ENCODE results near the gene FBXW9.
"Not testable (repeated sequence)": the region's sequence is repeated elsewhere in the genome, so short reads cannot be mapped to it uniquely, and the experiment has no call there.

Gene FBXW9

GRCh38 chr19:12727745-12728433, 31.5 kb upstream of the FBXW9 start (continued):
- TF ChIP-seq POU6F1 (CRISPR knock-in tag; IDR thresholded peaks at IDR 0.05; ENCODE audit: borderline replicate concordance, low read depth) (no peak), ZFP3 (CRISPR knock-in tag; IDR thresholded peaks at IDR 0.05) (no peak), OSR1 (CRISPR knock-in tag; IDR thresholded peaks at IDR 0.05) (no peak), ZFP30 (CRISPR knock-in tag; IDR thresholded peaks at IDR 0.05) (no peak)

DNA sequence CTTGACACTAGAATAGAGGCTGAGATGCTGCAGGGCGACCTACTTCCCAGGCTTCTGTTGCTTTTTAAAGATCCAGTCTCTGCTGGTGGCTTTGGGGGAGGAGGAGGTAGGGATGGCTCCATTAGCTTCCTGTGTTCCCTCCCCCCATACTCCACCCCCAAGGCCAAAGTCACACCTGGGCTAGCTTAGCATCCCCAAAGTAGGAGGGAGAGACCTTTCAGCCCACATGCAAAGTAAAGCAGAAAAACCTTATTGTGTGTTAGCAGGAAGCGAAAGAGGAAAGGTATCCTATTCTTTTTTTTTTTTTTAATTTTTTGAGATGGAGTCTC, 30.5 kb upstream of the FBXW9 start:
- TF ChIP-seq ARNTL (CRISPR knock-in tag; IDR thresholded peaks at IDR 0.05; ENCODE audit: borderline replicate concordance, low read depth) = no peak
- TF ChIP-seq ZNF8 (CRISPR knock-in tag; IDR thresholded peaks at IDR 0.05) = no peak
- no peak for TF ChIP-seq TOX (CRISPR knock-in tag; IDR thresholded peaks at IDR 0.05; ENCODE audit: borderline replicate concordance)
- TF ChIP-seq, protein P1, sequence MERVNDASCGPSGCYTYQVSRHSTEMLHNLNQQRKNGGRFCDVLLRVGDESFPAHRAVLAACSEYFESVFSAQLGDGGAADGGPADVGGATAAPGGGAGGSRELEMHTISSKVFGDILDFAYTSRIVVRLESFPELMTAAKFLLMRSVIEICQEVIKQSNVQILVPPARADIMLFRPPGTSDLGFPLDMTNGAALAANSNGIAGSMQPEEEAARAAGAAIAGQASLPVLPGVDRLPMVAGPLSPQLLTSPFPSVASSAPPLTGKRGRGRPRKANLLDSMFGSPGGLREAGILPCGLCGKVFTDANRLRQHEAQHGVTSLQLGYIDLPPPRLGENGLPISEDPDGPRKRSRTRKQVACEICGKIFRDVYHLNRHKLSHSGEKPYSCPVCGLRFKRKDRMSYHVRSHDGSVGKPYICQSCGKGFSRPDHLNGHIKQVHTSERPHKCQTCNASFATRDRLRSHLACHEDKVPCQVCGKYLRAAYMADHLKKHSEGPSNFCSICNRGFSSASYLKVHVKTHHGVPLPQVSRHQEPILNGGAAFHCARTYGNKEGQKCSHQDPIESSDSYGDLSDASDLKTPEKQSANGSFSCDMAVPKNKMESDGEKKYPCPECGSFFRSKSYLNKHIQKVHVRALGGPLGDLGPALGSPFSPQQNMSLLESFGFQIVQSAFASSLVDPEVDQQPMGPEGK (CRISPR knock-in tag; IDR thresholded peaks at IDR 0.05; ENCODE audit: borderline replicate concordance) = no peak
- TF ChIP-seq ZC3H10 (CRISPR knock-in tag; IDR thresholded peaks at IDR 0.05) = no peak
- no peak for TF ChIP-seq ESRRG (CRISPR knock-in tag; IDR thresholded peaks at IDR 0.05)
- no peak for TF ChIP-seq CSRNP3 (CRISPR knock-in tag; IDR thresholded peaks at IDR 0.05)
- no peak for ATAC-seq

GRCh38 chr19:12725612-12726011, 29.2 kb upstream of the FBXW9 start:
- ATAC-seq = not testable (repeated sequence)

DNA sequence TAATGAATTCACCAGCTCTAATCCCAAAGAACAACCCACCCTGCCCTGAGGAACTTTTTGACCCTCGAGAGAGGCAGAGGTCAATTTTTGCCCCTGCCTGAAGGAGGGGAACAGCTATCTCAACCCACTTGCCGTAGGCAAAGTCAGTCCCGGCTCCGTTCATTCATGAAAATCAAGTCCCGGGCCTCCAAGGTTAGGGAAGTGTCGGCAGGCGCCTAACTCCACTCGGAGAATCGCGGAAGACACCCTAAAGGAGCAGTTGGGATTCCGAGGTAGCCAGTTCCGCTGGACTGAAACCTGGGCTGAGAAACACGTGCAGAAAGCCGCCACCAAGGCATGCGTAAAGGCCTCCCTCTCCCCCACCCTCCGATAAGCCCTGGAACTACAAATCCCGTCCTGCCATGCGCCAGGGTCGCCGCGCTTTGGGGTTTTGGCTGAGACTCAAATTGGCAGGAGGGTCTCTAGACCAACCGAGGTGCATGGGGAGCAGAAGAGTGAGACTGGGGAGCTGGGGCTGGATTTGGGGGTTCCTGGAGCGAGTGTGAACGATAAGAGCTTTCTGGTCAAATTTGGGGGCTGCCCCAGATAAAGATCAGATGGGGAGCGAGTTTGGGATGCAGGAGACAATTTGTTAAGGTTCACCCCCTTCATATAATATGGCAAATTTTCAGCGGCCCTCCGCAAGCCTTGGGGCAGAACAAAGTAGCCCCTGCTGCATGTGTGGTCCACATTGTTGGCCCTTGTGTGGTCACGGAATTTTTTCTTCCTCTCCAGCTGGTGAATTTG, 27.4 kb upstream of the FBXW9 start, which contains the start of gene TNPO2:
TNPO2 (minus strand) TSS at position 292 of the 786 bp plus-strand sequence. CDS start 2,955 bp downstream, outside the sequence.
- ATAC-seq = peak; percentile 72

GRCh38 chr19:12723381-12723640, 26.9 kb upstream of the FBXW9 start:
- ATAC-seq = peak; percentile 3; the same call in 1 of the 3 replicates
- TF ChIP-seq ARNTL (CRISPR knock-in tag; IDR thresholded peaks at IDR 0.05; ENCODE audit: borderline replicate concordance, low read depth) = no peak
- TF ChIP-seq, protein P2, sequence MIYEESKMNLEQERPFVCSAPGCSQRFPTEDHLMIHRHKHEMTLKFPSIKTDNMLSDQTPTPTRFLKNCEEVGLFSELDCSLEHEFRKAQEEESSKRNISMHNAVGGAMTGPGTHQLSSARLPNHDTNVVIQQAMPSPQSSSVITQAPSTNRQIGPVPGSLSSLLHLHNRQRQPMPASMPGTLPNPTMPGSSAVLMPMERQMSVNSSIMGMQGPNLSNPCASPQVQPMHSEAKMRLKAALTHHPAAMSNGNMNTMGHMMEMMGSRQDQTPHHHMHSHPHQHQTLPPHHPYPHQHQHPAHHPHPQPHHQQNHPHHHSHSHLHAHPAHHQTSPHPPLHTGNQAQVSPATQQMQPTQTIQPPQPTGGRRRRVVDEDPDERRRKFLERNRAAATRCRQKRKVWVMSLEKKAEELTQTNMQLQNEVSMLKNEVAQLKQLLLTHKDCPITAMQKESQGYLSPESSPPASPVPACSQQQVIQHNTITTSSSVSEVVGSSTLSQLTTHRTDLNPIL (CRISPR knock-in tag; IDR thresholded peaks at IDR 0.05; ENCODE audit: low read depth) = no peak

More for the DNA sequence above, 27.4 kb upstream of the FBXW9 start, which contains the start of gene TNPO2:
- no peak for TF ChIP-seq TCF4 (CRISPR knock-in tag; IDR thresholded peaks at IDR 0.05; ENCODE audit: borderline replicate concordance)

GRCh38 chr19:12722566-12723380, 26.3 kb upstream of the FBXW9 start:
- peak; percentile 83 for ATAC-seq
- peak; percentile 24; the same call in 1 of the 2 replicates for TF ChIP-seq SNAI2 (CRISPR knock-in tag; IDR thresholded peaks at IDR 0.05)
- TF ChIP-seq ZNF565 (CRISPR knock-in tag; conservative IDR thresholded peaks at IDR 0.05; ENCODE audit: low read depth) = no peak
- TF ChIP-seq, protein P3, sequence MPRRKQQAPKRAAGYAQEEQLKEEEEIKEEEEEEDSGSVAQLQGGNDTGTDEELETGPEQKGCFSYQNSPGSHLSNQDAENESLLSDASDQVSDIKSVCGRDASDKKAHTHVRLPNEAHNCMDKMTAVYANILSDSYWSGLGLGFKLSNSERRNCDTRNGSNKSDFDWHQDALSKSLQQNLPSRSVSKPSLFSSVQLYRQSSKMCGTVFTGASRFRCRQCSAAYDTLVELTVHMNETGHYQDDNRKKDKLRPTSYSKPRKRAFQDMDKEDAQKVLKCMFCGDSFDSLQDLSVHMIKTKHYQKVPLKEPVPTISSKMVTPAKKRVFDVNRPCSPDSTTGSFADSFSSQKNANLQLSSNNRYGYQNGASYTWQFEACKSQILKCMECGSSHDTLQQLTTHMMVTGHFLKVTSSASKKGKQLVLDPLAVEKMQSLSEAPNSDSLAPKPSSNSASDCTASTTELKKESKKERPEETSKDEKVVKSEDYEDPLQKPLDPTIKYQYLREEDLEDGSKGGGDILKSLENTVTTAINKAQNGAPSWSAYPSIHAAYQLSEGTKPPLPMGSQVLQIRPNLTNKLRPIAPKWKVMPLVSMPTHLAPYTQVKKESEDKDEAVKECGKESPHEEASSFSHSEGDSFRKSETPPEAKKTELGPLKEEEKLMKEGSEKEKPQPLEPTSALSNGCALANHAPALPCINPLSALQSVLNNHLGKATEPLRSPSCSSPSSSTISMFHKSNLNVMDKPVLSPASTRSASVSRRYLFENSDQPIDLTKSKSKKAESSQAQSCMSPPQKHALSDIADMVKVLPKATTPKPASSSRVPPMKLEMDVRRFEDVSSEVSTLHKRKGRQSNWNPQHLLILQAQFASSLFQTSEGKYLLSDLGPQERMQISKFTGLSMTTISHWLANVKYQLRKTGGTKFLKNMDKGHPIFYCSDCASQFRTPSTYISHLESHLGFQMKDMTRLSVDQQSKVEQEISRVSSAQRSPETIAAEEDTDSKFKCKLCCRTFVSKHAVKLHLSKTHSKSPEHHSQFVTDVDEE (CRISPR knock-in tag; IDR thresholded peaks at IDR 0.05) = no peak

Data from SK-N-SH treated with all-trans-retinoic acid at 6 μM for 48 hours (cell line).